ENCODE results near the gene PTPRM.

GRCh38 chr18:8264116-8264515 lies 697.0 kb downstream of the PTPRM start:
- no peak for TF ChIP-seq POLR2A (IDR thresholded peaks at IDR 0.05; ENCODE audit: low read depth, low read length)
- no peak for TF ChIP-seq POLR2AphosphoS5 (IDR thresholded peaks at IDR 0.05; ENCODE audit: low read depth, low read length)

All from GM12892 (cell line).